GM18858 (cell line): ENCODE results near the gene FAM181A.

Experiments
- ATAC-seq: cut with Tn5 transposase; IDR thresholded peaks from one replicate; pipeline ENCODE4 v1.9.1; 2021; ENCODE audit not compliant: unreplicated experiment

The FAM181A gene

GRCh38 chr14:93947282-93947681, 20.1 kb downstream of the FAM181A start:
- ATAC-seq = no peak

- ATAC-seq = no peak
Observed at GRCh38 chr14:93949511-93950075, 22.4 kb downstream of the FAM181A start.

- no peak for ATAC-seq
Observed at GRCh38 chr14:93950948-93951634, 23.9 kb downstream of the FAM181A start.

- ATAC-seq = no peak
Observed at GRCh38 chr14:93951635-93952540, 24.7 kb downstream of the FAM181A start.

- no peak for ATAC-seq
Observed at GRCh38 chr14:93952829-93953228, 25.7 kb downstream of the FAM181A start.

- no peak for ATAC-seq
Observed at GRCh38 chr14:93953263-93953662, 26.1 kb downstream of the FAM181A start.

GRCh38 chr14:93953739-93954515, 26.8 kb downstream of the FAM181A start:
- no peak for ATAC-seq

- ATAC-seq = no peak
Observed at GRCh38 chr14:93954516-93954830, 27.3 kb downstream of the FAM181A start.

GRCh38 chr14:93954900-93955849, 28.0 kb downstream of the FAM181A start:
- no peak for ATAC-seq

GRCh38 chr14:93955850-93956481, 28.8 kb downstream of the FAM181A start:
- ATAC-seq = no peak

- no peak for ATAC-seq
Observed at GRCh38 chr14:93956514-93957332, 29.6 kb downstream of the FAM181A start.

- ATAC-seq = no peak
Observed at GRCh38 chr14:93957333-93957710, 30.2 kb downstream of the FAM181A start.

- ATAC-seq = no peak
Observed at GRCh38 chr14:93957751-93958566, 30.8 kb downstream of the FAM181A start.

- no peak for ATAC-seq
Observed at GRCh38 chr14:93958567-93959238, 31.6 kb downstream of the FAM181A start.

- peak; percentile 73 for ATAC-seq
Observed at GRCh38 chr14:93959239-93960107, 32.3 kb downstream of the FAM181A start.

- no peak for ATAC-seq
Observed at GRCh38 chr14:93960108-93960475, 32.9 kb downstream of the FAM181A start.
